Measurements from ENCODE around the gene CRACDL. TPM values are rescaled to one million over a fixed set of nuclear protein-coding genes. Genes with fewer than 3 reads are reported as not detected.

The CRACDL gene
- total RNA-seq, 1 donor from 2014 or later, result 17.8 TPM

DNA sequence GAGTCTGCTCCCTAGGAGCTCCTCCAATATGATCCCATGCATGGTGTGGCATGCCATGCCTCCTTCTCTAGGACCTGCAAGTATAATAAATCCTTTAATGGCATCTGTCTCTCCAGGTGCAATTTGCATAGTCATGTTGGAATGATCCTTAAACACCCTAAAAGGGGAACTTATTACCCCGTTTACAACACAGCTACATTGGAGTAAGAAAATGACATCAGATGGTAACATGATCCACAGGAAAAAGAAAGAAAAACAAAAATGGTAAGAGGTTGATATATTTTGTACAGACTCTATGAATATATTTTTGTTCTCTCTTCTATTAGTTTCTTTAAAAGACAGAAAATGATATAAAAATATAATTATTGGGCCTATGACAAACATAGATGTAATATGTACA, 79.0 kb downstream of the CRACDL start:
- no peaks in the 10 kb centered on the region for H3K4me1 ChIP-seq
- H3K36me3 ChIP-seq, result no peaks in the 10 kb centered on the region
- DNase-seq (no peak), ATAC-seq (no peak)
- no peak overlapping the region for H3K27ac ChIP-seq
- peaks cover 5% of the 10 kb centered on the region for H3K27me3 ChIP-seq (ENCODE audit: low read depth)
- intact Hi-C loops (cut with DNase I), result no loop called here
- H3K4me3 ChIP-seq, result no peak overlapping the region
- peaks cover 25% of the 10 kb centered on the region for H3K9me3 ChIP-seq
- TF ChIP-seq CTCF (IDR thresholded peaks at IDR 0.05), result no peak

DNA sequence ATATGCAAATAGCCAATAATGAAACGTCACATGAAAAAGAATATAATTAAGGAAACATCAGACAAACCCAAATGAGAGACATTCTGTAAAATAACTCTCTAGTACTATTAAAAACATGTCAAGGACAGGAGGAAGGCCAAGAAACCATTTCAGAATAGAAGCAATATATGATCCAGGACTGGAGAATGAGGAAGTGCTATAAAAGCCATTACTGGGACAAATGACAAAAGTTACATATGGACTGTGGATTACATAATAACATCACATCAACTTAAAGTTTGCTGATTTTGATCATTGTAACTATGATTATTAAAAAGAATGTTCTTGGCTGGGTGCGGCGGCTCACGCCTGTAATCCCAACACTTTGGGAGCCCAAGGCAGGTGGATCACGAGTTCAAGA, 81.3 kb downstream of the CRACDL start:
- no peak for DNase-seq
- TF ChIP-seq CTCF (IDR thresholded peaks at IDR 0.05), result no peak
- peaks cover 6% of the 10 kb centered on the region for H3K27me3 ChIP-seq (ENCODE audit: low read depth)
- H3K9me3 ChIP-seq, result peaks cover 22% of the 10 kb centered on the region
- H3K27ac ChIP-seq, result no peak overlapping the region
- no peaks in the 10 kb centered on the region for H3K36me3 ChIP-seq
- H3K4me3 ChIP-seq, result no peak overlapping the region
- H3K4me1 ChIP-seq, result no peaks in the 10 kb centered on the region
- intact Hi-C loops (cut with DNase I), result no loop called here
- ATAC-seq, result no peak

DNA sequence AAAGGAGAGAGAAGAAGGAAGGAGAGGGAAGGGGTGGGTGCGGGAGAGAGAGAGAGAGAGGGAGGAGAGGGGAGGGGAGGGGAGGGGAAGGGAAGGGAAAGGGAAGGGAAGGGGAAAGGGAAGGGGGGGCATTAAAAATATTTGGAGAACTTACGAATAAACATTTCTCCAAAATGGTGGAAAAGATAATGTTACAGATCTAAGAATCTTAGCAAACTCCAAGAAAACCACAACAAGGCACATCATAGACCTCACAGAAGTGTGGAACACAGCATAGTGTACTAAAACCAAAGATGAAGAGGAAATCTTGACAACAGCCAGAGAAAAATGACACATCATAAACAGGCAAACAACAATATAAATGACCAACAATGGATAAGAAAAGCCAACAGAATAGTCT, 83.1 kb downstream of the CRACDL start:
- DNase-seq (no peak), ATAC-seq (no peak)
- no peak overlapping the region for H3K27ac ChIP-seq
- peaks cover 6% of the 10 kb centered on the region for H3K27me3 ChIP-seq (ENCODE audit: low read depth)
- H3K36me3 ChIP-seq, result no peaks in the 10 kb centered on the region
- intact Hi-C loops (cut with DNase I), result no loop called here
- no peak for TF ChIP-seq CTCF (IDR thresholded peaks at IDR 0.05)
- no peaks in the 10 kb centered on the region for H3K4me1 ChIP-seq
- no peak overlapping the region for H3K4me3 ChIP-seq
- H3K9me3 ChIP-seq, result peaks cover 13% of the 10 kb centered on the region

- Histone ChIP-seq H3K9me3 (no peaks in the 10 kb centered on the region), H3K4me1 (no peaks in the 10 kb centered on the region), H3K4me3 (no peak overlapping the region), H3K27ac (no peak overlapping the region), H3K27me3 (ENCODE audit: low read depth) (peaks cover 6% of the 10 kb centered on the region), H3K36me3 (no peaks in the 10 kb centered on the region)
- no peak for TF ChIP-seq CTCF (IDR thresholded peaks at IDR 0.05)
- intact Hi-C loops (cut with DNase I), result no loop called here
- ATAC-seq (no peak), DNase-seq (no peak)
Observed at GRCh38 chr2:98850074-98850473, 86.0 kb downstream of the CRACDL start.

GRCh38 chr2:98849113-98849512, 86.9 kb downstream of the CRACDL start:
- no peaks in the 10 kb centered on the region for H3K4me1 ChIP-seq
- intact Hi-C loops (cut with DNase I), result no loop called here
- no peak for TF ChIP-seq CTCF (IDR thresholded peaks at IDR 0.05)

DNA sequence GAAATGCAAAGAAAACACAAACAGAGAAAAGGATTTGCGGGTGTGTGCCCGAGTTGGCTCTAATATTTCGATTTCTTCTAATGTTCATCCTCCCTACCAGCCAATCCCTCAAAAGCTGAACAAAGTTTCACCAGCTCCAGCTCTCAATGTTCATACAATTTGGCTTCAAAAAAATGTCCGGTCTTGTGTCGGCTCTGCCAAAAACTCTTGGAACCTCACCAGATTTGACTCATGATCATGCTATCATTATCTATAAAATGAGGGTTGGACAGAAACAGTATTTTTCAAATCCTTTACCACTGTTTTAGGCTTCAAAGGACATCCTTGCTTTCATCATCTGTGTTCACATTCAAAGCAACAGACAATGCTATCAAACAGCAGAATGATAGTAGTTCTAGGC, 88.2 kb downstream of the CRACDL start:
- ATAC-seq (no peak), DNase-seq (no peak)
- peaks cover 6% of the 10 kb centered on the region for H3K27me3 ChIP-seq (ENCODE audit: low read depth)
- no peak for TF ChIP-seq CTCF (IDR thresholded peaks at IDR 0.05)
- H3K9me3 ChIP-seq, result no peaks in the 10 kb centered on the region
- H3K4me3 ChIP-seq, result no peak overlapping the region
- no peaks in the 10 kb centered on the region for H3K4me1 ChIP-seq
- no peaks in the 10 kb centered on the region for H3K36me3 ChIP-seq
- no peak overlapping the region for H3K27ac ChIP-seq
- intact Hi-C loops (cut with DNase I), result no loop called here

More at GRCh38 chr2:98849113-98849512, 86.9 kb downstream of the CRACDL start:
- Histone ChIP-seq H3K27me3 (ENCODE audit: low read depth) (peaks cover 6% of the 10 kb centered on the region), H3K36me3 (no peaks in the 10 kb centered on the region), H3K9me3 (no peaks in the 10 kb centered on the region), H3K4me3 (no peak overlapping the region), H3K27ac (no peak overlapping the region)
- no peak for ATAC-seq
- no peak for DNase-seq

All from lower lobe of right lung (tissue), 2 donors.